Adipocyte (in vitro differentiated cells): Measurements from ENCODE around the gene TM9SF2.

Experiments
- DNase-seq: peaks from one replicate; pipeline ENCODE4 v3.0.0-alpha.2; 2015; ENCODE audit warnings: low read depth
- H3K27me3 ChIP-seq: replicated peaks from 2 replicates; pipeline ENCODE4 v1.7.0; 2013; ENCODE audit warnings: mild to moderate bottlenecking, low read length, moderate library complexity; ENCODE audit not compliant: control insufficient read depth, insufficient read depth
- H3K36me3 ChIP-seq: 2 replicates; pipeline ENCODE4 v1.7.0; 2013; ENCODE audit warnings: low read length, mild to moderate bottlenecking, moderate library complexity; ENCODE audit not compliant: control insufficient read depth, insufficient read depth, severe bottlenecking
- H3K4me1 ChIP-seq: 2 replicates; pipeline ENCODE4 v1.7.0; 2013; ENCODE audit warnings: mild to moderate bottlenecking, low read length, moderate library complexity; ENCODE audit not compliant: control insufficient read depth, insufficient read depth
- H3K4me3 ChIP-seq: 2 replicates; pipeline ENCODE4 v1.7.0; 2013; ENCODE audit warnings: mild to moderate bottlenecking, low read length, moderate library complexity
- H3K9ac ChIP-seq: 2 replicates; pipeline ENCODE4 v1.7.0; 2013; ENCODE audit warnings: mild to moderate bottlenecking, low read length, moderate library complexity
- H3K9me3 ChIP-seq: 2 replicates; pipeline ENCODE4 v1.7.0; 2013; ENCODE audit warnings: mild to moderate bottlenecking, low read length, moderate library complexity; ENCODE audit not compliant: control insufficient read depth

TM9SF2 gene

DNA sequence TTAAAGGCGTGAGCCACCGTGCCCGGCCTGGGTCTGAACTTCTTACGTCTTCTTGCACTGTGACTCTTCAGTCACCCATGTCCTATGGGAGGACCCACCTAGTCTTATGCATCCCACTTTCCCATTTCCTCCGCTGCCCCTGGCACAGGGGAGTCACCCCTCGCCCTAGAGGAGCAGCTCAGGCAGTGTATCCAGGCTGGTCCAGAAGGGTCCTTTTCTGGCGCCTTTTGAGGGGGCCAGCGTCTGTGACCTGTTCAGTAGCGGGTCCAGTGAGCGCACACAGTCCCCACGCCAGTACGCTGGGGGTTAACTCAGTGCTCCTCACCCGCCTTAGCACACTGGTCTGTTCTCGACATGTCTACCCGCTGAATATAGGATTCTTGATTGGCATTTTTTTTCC is 107.1 kb downstream of the TM9SF2 start:
- Histone ChIP-seq H3K9ac (no peak overlapping the region), H3K4me1 (peaks cover 10% of the 10 kb centered on the region), H3K9me3 (no peaks in the 10 kb centered on the region), H3K36me3 (no peaks in the 10 kb centered on the region), H3K27me3 (no peaks in the 10 kb centered on the region), H3K4me3 (no peak overlapping the region)
- no peak for DNase-seq

DNA sequence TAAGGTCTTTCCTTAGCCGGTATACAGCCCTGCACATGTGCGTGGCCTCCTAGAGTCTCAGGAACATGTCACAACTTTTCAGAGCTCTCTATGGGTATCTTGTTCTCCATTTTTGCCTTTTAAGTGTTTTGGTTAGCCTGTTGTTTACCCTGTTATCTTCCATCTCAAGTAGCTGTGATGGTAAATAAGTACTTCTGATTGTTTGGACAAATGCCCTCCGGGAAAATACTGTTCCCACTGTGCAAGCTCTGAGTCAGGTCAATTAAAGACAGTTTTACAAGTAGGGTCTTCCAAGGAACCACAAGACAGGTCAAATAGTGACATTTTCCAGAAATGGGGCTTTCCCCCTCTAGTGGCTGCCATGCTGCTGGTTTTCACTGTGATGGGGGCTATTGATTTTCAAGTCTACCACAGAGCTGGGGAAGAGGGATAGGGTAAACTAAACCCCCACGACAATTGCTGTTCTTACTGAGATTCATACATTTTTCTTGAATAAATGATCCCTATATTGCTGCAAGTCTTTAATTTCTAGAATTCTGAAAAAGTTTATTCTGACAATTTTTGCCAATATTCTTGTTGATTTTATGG is 109.5 kb downstream of the TM9SF2 start:
- DNase-seq: no peak
- H3K9me3 ChIP-seq: no peaks in the 10 kb centered on the region
- H3K4me1 ChIP-seq: peaks cover 12% of the 10 kb centered on the region
- no peak overlapping the region for H3K9ac ChIP-seq
- H3K27me3 ChIP-seq: peaks cover 4% of the 10 kb centered on the region
- H3K36me3 ChIP-seq: no peaks in the 10 kb centered on the region
- H3K4me3 ChIP-seq: no peak overlapping the region
